OCI-LY7 (cell line): ENCODE results near the gene MVB12B.

Experiments used
- EZH2phosphoT487 ChIP-seq: fragments of 200-600 bp; sonication (generic); IDR thresholded peaks from 2 replicates; pipeline ENCODE4 v1.6.1; 2018; ENCODE audit warnings: low read depth, borderline replicate concordance, mild to moderate bottlenecking, mixed run types, antibody characterized with exemption, low read length, moderate library complexity, mixed read lengths
- TF ChIP-seq, protein P1 (sequence below): fragments of 200-600 bp; sonication (generic); conservative IDR thresholded peaks from 2 replicates; pipeline ENCODE4 v1.5.1; 2014; ENCODE audit warnings: mild to moderate bottlenecking, antibody characterized with exemption, low read length, moderate library complexity, mixed read lengths

DNA sequence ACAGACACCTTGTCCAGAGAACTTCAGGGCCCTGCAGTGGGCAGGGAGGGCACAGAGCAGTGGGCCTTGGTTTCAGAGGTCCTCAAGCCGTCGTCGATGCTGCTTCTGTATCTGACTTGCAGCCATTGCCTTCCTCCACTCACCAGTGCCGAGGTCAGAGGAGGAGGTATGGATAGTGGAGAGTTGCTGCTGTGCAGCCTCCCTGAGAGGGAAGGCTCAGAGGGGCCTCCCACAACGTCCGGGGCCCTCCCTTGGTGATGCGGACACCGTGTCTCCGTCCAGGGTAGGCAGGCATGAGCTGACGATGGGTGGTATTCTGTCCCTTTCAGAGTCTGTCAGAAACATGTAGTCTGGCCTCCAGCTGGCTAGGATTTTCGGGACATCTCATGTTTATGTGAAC, 73.9 kb downstream of the MVB12B start:
- TF ChIP-seq, protein P1, sequence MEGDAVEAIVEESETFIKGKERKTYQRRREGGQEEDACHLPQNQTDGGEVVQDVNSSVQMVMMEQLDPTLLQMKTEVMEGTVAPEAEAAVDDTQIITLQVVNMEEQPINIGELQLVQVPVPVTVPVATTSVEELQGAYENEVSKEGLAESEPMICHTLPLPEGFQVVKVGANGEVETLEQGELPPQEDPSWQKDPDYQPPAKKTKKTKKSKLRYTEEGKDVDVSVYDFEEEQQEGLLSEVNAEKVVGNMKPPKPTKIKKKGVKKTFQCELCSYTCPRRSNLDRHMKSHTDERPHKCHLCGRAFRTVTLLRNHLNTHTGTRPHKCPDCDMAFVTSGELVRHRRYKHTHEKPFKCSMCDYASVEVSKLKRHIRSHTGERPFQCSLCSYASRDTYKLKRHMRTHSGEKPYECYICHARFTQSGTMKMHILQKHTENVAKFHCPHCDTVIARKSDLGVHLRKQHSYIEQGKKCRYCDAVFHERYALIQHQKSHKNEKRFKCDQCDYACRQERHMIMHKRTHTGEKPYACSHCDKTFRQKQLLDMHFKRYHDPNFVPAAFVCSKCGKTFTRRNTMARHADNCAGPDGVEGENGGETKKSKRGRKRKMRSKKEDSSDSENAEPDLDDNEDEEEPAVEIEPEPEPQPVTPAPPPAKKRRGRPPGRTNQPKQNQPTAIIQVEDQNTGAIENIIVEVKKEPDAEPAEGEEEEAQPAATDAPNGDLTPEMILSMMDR, result no peak
- TF ChIP-seq EZH2phosphoT487, result no peak
